ENCODE measurements around the gene MYT1. TPM values are rescaled to one million over a fixed set of nuclear protein-coding genes. Genes with fewer than 3 reads are reported as not detected.

The MYT1 gene
- total and polyA plus RNA-seq, 11 donors, result 0.07 to 0.23 (median 0.09) TPM; not detected in 5

- WGBS, 4 donors, result 65 to 80% (median 68%) methylated on average over 13 of the region's 13 CpGs
- Histone ChIP-seq H3K36me3 (peaks cover 0 to 5% (median 0%) of the 10 kb centered on the region in 9 donors), H3K4me3 (peak overlapping the region in 7 of 12 donors; percentile 74 to 95 (median 86)), H3K27ac (peak overlapping the region in 7 of 12 donors; percentile 84 to 97 (median 92)), H3K4me1 (peaks cover 6 to 68% (median 54%) of the 10 kb centered on the region in 12 donors), H3K9me3 (no peaks in the 10 kb centered on the region), H3K27me3 (peaks cover 0 to 2% (median 0%) of the 10 kb centered on the region in 9 donors)
- intact Hi-C loops (cut with DNase I), result loop anchor here in 3 of 10 donors (5.0 kb wide), 2 partner anchors 35 to 175 kb away; partner anchors contain the start of genes LKAAEAR1 (in 1 of the 3) and OPRL1 (in 1 of the 3)
- peak in 3 of 4 donors; percentile 29 to 47 (median 35) for ATAC-seq
- no peak for DNase-seq
- TF ChIP-seq POLR2A (IDR thresholded peaks at IDR 0.05) (no peak), CTCF (IDR thresholded peaks at IDR 0.05) (no peak)
Observed at GRCh38 chr20:64257107-64257757, 93.0 kb downstream of the MYT1 start.

GRCh38 chr20:64258071-64258823 lies 94.0 kb downstream of the MYT1 start:
- peaks cover 6 to 78% (median 63%) of the 10 kb centered on the region in 12 donors for H3K4me1 ChIP-seq
- DNase-seq (no peak), ATAC-seq (no peak)
- peaks cover 0 to 8% (median 0%) of the 10 kb centered on the region in 9 donors for H3K36me3 ChIP-seq
- no peak for TF ChIP-seq POLR2A (IDR thresholded peaks at IDR 0.05)
- no peaks in the 10 kb centered on the region for H3K9me3 ChIP-seq
- peak overlapping the region in 3 of 12 donors; percentile 11 to 89 (median 84) for H3K27ac ChIP-seq
- H3K27me3 ChIP-seq, result no peaks in the 10 kb centered on the region
- 84 to 87% (median 86%) methylated on average over 9 of the region's 9 CpGs for WGBS, 4 donors
- intact Hi-C loops (cut with DNase I), result loop anchor here in 3 of 10 donors (5.0 kb wide), 2 partner anchors 36 to 176 kb away; partner anchors contain the start of genes LKAAEAR1 (in 1 of the 3) and OPRL1 (in 1 of the 3)
- H3K4me3 ChIP-seq, result peak overlapping the region in 2 of 12 donors; percentile 1 to 74

- H3K4me3 ChIP-seq, result no peak overlapping the region
- ATAC-seq (no peak), DNase-seq (no peak)
- H3K36me3 ChIP-seq, result peaks cover 0 to 26% (median 3%) of the 10 kb centered on the region in 9 donors
- 57 to 85% (median 68%) methylated on average over 6 of the region's 6 CpGs for WGBS, 4 donors
- H3K4me1 ChIP-seq, result peaks cover 6 to 92% (median 70%) of the 10 kb centered on the region in 12 donors
- H3K9me3 ChIP-seq, result no peaks in the 10 kb centered on the region
- intact Hi-C loops (cut with DNase I), result no loop called here
- peak overlapping the region; percentile 7 to 89 (median 74) for H3K27ac ChIP-seq
- no peaks in the 10 kb centered on the region for H3K27me3 ChIP-seq
- TF ChIP-seq CTCF (IDR thresholded peaks at IDR 0.05), result no peak
- TF ChIP-seq POLR2A (IDR thresholded peaks at IDR 0.05), result no peak
Observed at GRCh38 chr20:64260239-64260638, 96.0 kb downstream of the MYT1 start.

GRCh38 chr20:64261138-64261537 lies 96.9 kb downstream of the MYT1 start:
- Histone ChIP-seq H3K4me3 (peak overlapping the region in 10 of 12 donors; percentile 9 to 41 (median 25)), H3K4me1 (peaks cover 6 to 98% (median 74%) of the 10 kb centered on the region in 12 donors), H3K27me3 (no peaks in the 10 kb centered on the region), H3K36me3 (peaks cover 0 to 35% (median 9%) of the 10 kb centered on the region in 9 donors), H3K27ac (peak overlapping the region; percentile 7 to 89 (median 74)), H3K9me3 (no peaks in the 10 kb centered on the region)
- TF ChIP-seq POLR2A (IDR thresholded peaks at IDR 0.05), result peak in 1 of 2 donors; percentile 22
- TF ChIP-seq CTCF (IDR thresholded peaks at IDR 0.05), result no peak
- DNase-seq (peak in 3 of 5 donors; percentile 42 to 64 (median 63)), ATAC-seq (peak; percentile 37 to 76 (median 48))
- 5 to 14% (median 7%) methylated on average over 9 of the region's 9 CpGs for WGBS, 4 donors
- intact Hi-C loops (cut with DNase I), result no loop called here
